Muscle layer of duodenum (tissue), 2 donors: ENCODE results near the gene KAT6B.

Experiments
- H3K27ac ChIP-seq: one replicate; pipeline ENCODE4 v1.7.0; 2013; ENCODE audit warnings: mild to moderate bottlenecking, low read length
- H3K27me3 ChIP-seq: one replicate; pipeline ENCODE4 v1.7.0; 2013; ENCODE audit warnings: low read depth, mild to moderate bottlenecking, control low read depth, low read length
- H3K36me3 ChIP-seq, 2 donors: one replicate each; pipeline ENCODE4 v1.7.0; 2013; ENCODE audit warnings: low read length in 2 of 2, control low read depth in 1 of 2, mild to moderate bottlenecking in 1 of 2; ENCODE audit not compliant: insufficient read depth in 2 of 2, control insufficient read depth in 1 of 2
- H3K4me1 ChIP-seq, 2 donors: one replicate each; pipeline ENCODE4 v1.7.0; 2013; ENCODE audit warnings: low read length in 2 of 2, mild to moderate bottlenecking in 2 of 2, control low read depth in 1 of 2, moderate library complexity in 1 of 2; ENCODE audit not compliant: insufficient read depth in 2 of 2, control insufficient read depth in 1 of 2
- H3K4me3 ChIP-seq, 2 donors: one replicate each; pipeline ENCODE4 v1.7.0; 2013; ENCODE audit warnings: low read length in 2 of 2, low read depth in 1 of 2, mild to moderate bottlenecking in 1 of 2
- H3K9me3 ChIP-seq, 2 donors: one replicate each; pipeline ENCODE4 v1.7.0; 2013; ENCODE audit warnings: low read length in 2 of 2, control low read depth in 1 of 2, mild to moderate bottlenecking in 1 of 2; ENCODE audit not compliant: control insufficient read depth in 1 of 2
- donor health status: healthy.

KAT6B gene

GRCh38 chr10:74862625-74863024 is 36.2 kb downstream of the KAT6B start:
- Histone ChIP-seq H3K4me1 (peaks cover 3 to 25% of the 10 kb centered on the region in 2 donors), H3K4me3 (no peak overlapping the region), H3K27me3 (no peaks in the 10 kb centered on the region), H3K27ac (no peak overlapping the region), H3K36me3 (no peaks in the 10 kb centered on the region), H3K9me3 (no peaks in the 10 kb centered on the region)

DNA sequence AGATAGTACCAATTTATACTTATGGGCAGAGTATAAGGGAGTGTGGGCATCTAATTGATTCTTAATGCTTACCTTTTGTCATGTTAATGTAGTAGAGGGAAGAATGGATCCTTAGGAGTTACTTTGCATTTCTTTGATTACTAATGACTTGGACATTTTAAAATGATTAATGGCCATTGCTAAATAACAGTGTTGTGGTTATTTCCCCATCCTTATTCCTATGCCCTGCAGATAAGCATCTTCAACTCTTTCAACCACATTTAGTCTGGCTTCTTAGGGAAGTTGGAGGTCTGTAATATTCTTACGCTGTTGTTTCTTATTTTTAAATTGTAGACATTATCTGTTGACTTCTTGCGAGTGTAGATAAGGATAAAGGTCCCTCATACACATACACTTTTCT is 37.2 kb downstream of the KAT6B start:
- Histone ChIP-seq H3K27ac (no peak overlapping the region), H3K27me3 (no peaks in the 10 kb centered on the region), H3K9me3 (no peaks in the 10 kb centered on the region), H3K4me1 (peaks cover 3 to 28% of the 10 kb centered on the region in 2 donors), H3K36me3 (no peaks in the 10 kb centered on the region), H3K4me3 (no peak overlapping the region)

GRCh38 chr10:74867351-74867750 is 41.0 kb downstream of the KAT6B start:
- peaks cover 2 to 19% of the 10 kb centered on the region in 2 donors for H3K4me1 ChIP-seq
- no peaks in the 10 kb centered on the region for H3K9me3 ChIP-seq
- H3K27me3 ChIP-seq: no peaks in the 10 kb centered on the region
- H3K4me3 ChIP-seq: no peak overlapping the region
- H3K27ac ChIP-seq: no peak overlapping the region
- no peaks in the 10 kb centered on the region for H3K36me3 ChIP-seq

GRCh38 chr10:74868392-74868977 is 42.1 kb downstream of the KAT6B start:
- Histone ChIP-seq H3K36me3 (no peaks in the 10 kb centered on the region), H3K9me3 (no peaks in the 10 kb centered on the region), H3K4me3 (no peak overlapping the region), H3K27ac (no peak overlapping the region), H3K4me1 (peaks cover 0 to 19% of the 10 kb centered on the region in 2 donors), H3K27me3 (no peaks in the 10 kb centered on the region)

DNA sequence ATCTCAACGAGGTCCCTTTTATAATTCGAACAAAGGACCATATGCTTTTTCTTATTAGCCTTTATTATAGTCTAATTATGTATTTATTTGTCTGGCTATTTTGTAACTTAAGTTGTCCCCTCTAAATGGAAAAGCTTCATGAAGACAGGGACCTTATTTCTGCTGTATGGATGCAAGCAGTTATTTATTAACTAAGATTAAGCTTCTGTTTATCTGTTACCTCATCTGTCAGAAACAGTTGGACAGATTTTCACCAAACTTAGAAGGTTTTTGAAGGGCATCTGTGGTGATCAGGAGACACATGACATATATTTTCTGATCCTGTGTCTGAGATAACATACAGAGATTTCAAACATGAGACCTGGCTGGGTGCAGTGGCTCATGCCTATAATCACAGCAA is 43.2 kb downstream of the KAT6B start:
- H3K27ac ChIP-seq: no peak overlapping the region
- no peaks in the 10 kb centered on the region for H3K9me3 ChIP-seq
- no peaks in the 10 kb centered on the region for H3K27me3 ChIP-seq
- H3K4me1 ChIP-seq: peaks cover 0 to 19% of the 10 kb centered on the region in 2 donors
- H3K36me3 ChIP-seq: no peaks in the 10 kb centered on the region
- H3K4me3 ChIP-seq: no peak overlapping the region

- H3K9me3 ChIP-seq: no peaks in the 10 kb centered on the region
- no peaks in the 10 kb centered on the region for H3K36me3 ChIP-seq
- H3K4me1 ChIP-seq: peaks cover 0 to 19% of the 10 kb centered on the region in 2 donors
- no peaks in the 10 kb centered on the region for H3K27me3 ChIP-seq
- H3K4me3 ChIP-seq: no peak overlapping the region
- H3K27ac ChIP-seq: no peak overlapping the region
Measured at GRCh38 chr10:74870191-74870590, 43.8 kb downstream of the KAT6B start.

- H3K4me3 ChIP-seq: no peak overlapping the region
- no peaks in the 10 kb centered on the region for H3K36me3 ChIP-seq
- no peak overlapping the region for H3K27ac ChIP-seq
- H3K4me1 ChIP-seq: peaks cover 0 to 20% of the 10 kb centered on the region in 2 donors
- no peaks in the 10 kb centered on the region for H3K27me3 ChIP-seq
- no peaks in the 10 kb centered on the region for H3K9me3 ChIP-seq
Measured at GRCh38 chr10:74871595-74872382, 45.4 kb downstream of the KAT6B start.

- Histone ChIP-seq H3K4me1 (peaks cover 0 to 18% of the 10 kb centered on the region in 2 donors), H3K36me3 (no peaks in the 10 kb centered on the region), H3K4me3 (no peak overlapping the region), H3K9me3 (no peaks in the 10 kb centered on the region), H3K27ac (no peak overlapping the region), H3K27me3 (no peaks in the 10 kb centered on the region)
Measured at GRCh38 chr10:74873803-74874454, 47.5 kb downstream of the KAT6B start.

- no peaks in the 10 kb centered on the region for H3K27me3 ChIP-seq
- no peaks in the 10 kb centered on the region for H3K9me3 ChIP-seq
- no peaks in the 10 kb centered on the region for H3K36me3 ChIP-seq
- H3K27ac ChIP-seq: no peak overlapping the region
- peaks cover 0 to 18% of the 10 kb centered on the region in 2 donors for H3K4me1 ChIP-seq
- H3K4me3 ChIP-seq: no peak overlapping the region
Measured at GRCh38 chr10:74874649-74875048, 48.2 kb downstream of the KAT6B start.

- Histone ChIP-seq H3K4me3 (no peak overlapping the region), H3K4me1 (peaks cover 0 to 18% of the 10 kb centered on the region in 2 donors), H3K36me3 (no peaks in the 10 kb centered on the region), H3K9me3 (no peaks in the 10 kb centered on the region), H3K27ac (no peak overlapping the region), H3K27me3 (no peaks in the 10 kb centered on the region)
Measured at GRCh38 chr10:74875068-74875467, 48.7 kb downstream of the KAT6B start.

- no peaks in the 10 kb centered on the region for H3K9me3 ChIP-seq
- no peak overlapping the region for H3K4me3 ChIP-seq
- H3K4me1 ChIP-seq: peaks cover 0 to 18% of the 10 kb centered on the region in 2 donors
- no peaks in the 10 kb centered on the region for H3K27me3 ChIP-seq
- H3K27ac ChIP-seq: no peak overlapping the region
- H3K36me3 ChIP-seq: no peaks in the 10 kb centered on the region
Measured at GRCh38 chr10:74875966-74876365, 49.6 kb downstream of the KAT6B start.
